Measurements from ENCODE around the gene EXOC4.

EXOC4 gene

GRCh38 chr7:134098072-134098471, 845.2 kb downstream of the EXOC4 start:
- CTCF ChIA-PET = interaction anchor here (0.6 to 0.7 kb wide), 2 partner anchors 25 to 359 kb away, joined by 3 to 5 read pairs; no protein-coding TSS in a partner anchor
- POLR2A ChIA-PET = no interaction called here

GRCh38 chr7:134101716-134102115, 848.8 kb downstream of the EXOC4 start:
- CTCF ChIA-PET = no interaction called here
- Histone ChIP-seq H3K27ac (ENCODE audit: extremely low read depth, low read depth, low read length) (no peak overlapping the region), H3K36me3 (ENCODE audit: control insufficient read depth in 2 of 2, insufficient read depth in 1 of 2, low read length in 2 of 2) (no peaks in the 10 kb centered on the region), H3K9me3 (ENCODE audit: control insufficient read depth, insufficient read depth, low read depth, low read length) (no peaks in the 10 kb centered on the region), H3K4me3 (ENCODE audit: low read depth, low read length) (no peak overlapping the region), H3K4me1 (ENCODE audit: control insufficient read depth, insufficient read depth, low read length) (no peaks in the 10 kb centered on the region)
- TF ChIP-seq ZBTB48 (tag by site-specific recombination; IDR thresholded peaks at IDR 0.05) = no peak
- TF ChIP-seq ZNF138 (tag by site-specific recombination; IDR thresholded peaks at IDR 0.05; ENCODE audit: borderline replicate concordance) = no peak
- TF ChIP-seq SP7 (tag by site-specific recombination; IDR thresholded peaks at IDR 0.05) = no peak
- TF ChIP-seq ZBTB26 (tag by site-specific recombination; optimal IDR thresholded peaks at IDR 0.05) = no peak
- TF ChIP-seq ZNF391 (tag by site-specific recombination; IDR thresholded peaks at IDR 0.05; ENCODE audit: borderline replicate concordance, low read depth) = no peak
- no peak for TF ChIP-seq PBX3 (CRISPR knock-in tag; IDR thresholded peaks at IDR 0.05)
- TF ChIP-seq ZNF23 (tag by site-specific recombination; IDR thresholded peaks at IDR 0.05; ENCODE audit: borderline replicate concordance) = no peak
- TF ChIP-seq ZFP69B (tag by site-specific recombination; IDR thresholded peaks at IDR 0.05) = no peak
- no peak for TF ChIP-seq ZNF416 (tag by site-specific recombination; IDR thresholded peaks at IDR 0.05)
- TF ChIP-seq TSHZ1 (tag by site-specific recombination; IDR thresholded peaks at IDR 0.05; ENCODE audit: borderline replicate concordance) = no peak
- TF ChIP-seq SP2 (tag by site-specific recombination; IDR thresholded peaks at IDR 0.05) = no peak
- no peak for TF ChIP-seq ZNF610 (tag by site-specific recombination; IDR thresholded peaks at IDR 0.05; ENCODE audit: borderline replicate concordance)
- no peak for TF ChIP-seq CTCF (tag by site-specific recombination; IDR thresholded peaks at IDR 0.05)
- no peak for TF ChIP-seq ZFP37 (tag by site-specific recombination; IDR thresholded peaks at IDR 0.05)
- TF ChIP-seq PRDM6 (tag by site-specific recombination; IDR thresholded peaks at IDR 0.05) = no peak
- no peak for TF ChIP-seq ZNF530 (tag by site-specific recombination; IDR thresholded peaks at IDR 0.05; ENCODE audit: low read depth)
- POLR2A ChIA-PET = no interaction called here

More at GRCh38 chr7:134098072-134098471, 845.2 kb downstream of the EXOC4 start:
- H3K9me3 ChIP-seq (ENCODE audit: control insufficient read depth, insufficient read depth, low read depth, low read length) = no peaks in the 10 kb centered on the region
- TF ChIP-seq ZBTB21 (tag by site-specific recombination; IDR thresholded peaks at IDR 0.05) (0 out of 2 replicates have a peak, but pooled peaks have one; percentile 18), ZNF112 (tag by site-specific recombination; IDR thresholded peaks at IDR 0.05) (no peak), ZNF433 (tag by site-specific recombination; IDR thresholded peaks at IDR 0.05; ENCODE audit: low read depth) (no peak), MEIS1 (CRISPR knock-in tag; IDR thresholded peaks at IDR 0.05; ENCODE audit: borderline replicate concordance) (no peak), INSM2 (tag by site-specific recombination; IDR thresholded peaks at IDR 0.05) (no peak), ZNF561 (tag by site-specific recombination; IDR thresholded peaks at IDR 0.05; ENCODE audit: borderline replicate concordance) (no peak), ZNF580 (tag by site-specific recombination; IDR thresholded peaks at IDR 0.05) (no peak), ZNF10 (tag by site-specific recombination; IDR thresholded peaks at IDR 0.05) (no peak), SP7 (tag by site-specific recombination; IDR thresholded peaks at IDR 0.05) (no peak)
- no peak overlapping the region for H3K4me3 ChIP-seq (ENCODE audit: low read depth, low read length)
- no peaks in the 10 kb centered on the region for H3K36me3 ChIP-seq (ENCODE audit: control insufficient read depth in 2 of 2, insufficient read depth in 1 of 2, low read length in 2 of 2)
- no peaks in the 10 kb centered on the region for H3K4me1 ChIP-seq (ENCODE audit: control insufficient read depth, insufficient read depth, low read length)
- H3K27ac ChIP-seq (ENCODE audit: extremely low read depth, low read depth, low read length) = no peak overlapping the region
